DND-41 (cell line): ENCODE measurements around the gene SLC17A2.

Source experiments
- ATAC-seq: fragments of 200-7000 bp; cut with Tn5 transposase; 3 replicates; pipeline ENCODE4 v1.9.1; 2021; ENCODE audit warnings: low read depth; ENCODE audit not compliant: insufficient read depth
- DNase-seq: peaks from one replicate; pipeline ENCODE4 v3.0.0-alpha.2; 2020
- H2AFZ ChIP-seq: 2 replicates; pipeline ENCODE4 v1.6.0; 2012; ENCODE audit warnings: low read depth, low read length
- H3K27ac ChIP-seq: 2 replicates; pipeline ENCODE4 v1.5.1; 2012; ENCODE audit warnings: low read length, inconsistent platforms
- H3K27me3 ChIP-seq: fragments of 200-600 bp; sonication (generic); 2 replicates; pipeline ENCODE4 v1.6.0; 2012; ENCODE audit warnings: low read length, mild to moderate bottlenecking, inconsistent platforms; ENCODE audit not compliant: insufficient read depth, poor library complexity
- H3K36me3 ChIP-seq: 2 replicates; pipeline ENCODE4 v1.5.1; 2012; ENCODE audit warnings: low read length, inconsistent platforms; ENCODE audit not compliant: insufficient read depth
- H3K4me1 ChIP-seq: 2 replicates; pipeline ENCODE4 v1.5.1; 2012; ENCODE audit warnings: mild to moderate bottlenecking, low read length; ENCODE audit not compliant: insufficient read depth
- H3K4me2 ChIP-seq: 2 replicates; pipeline ENCODE4 v1.6.0; 2012; ENCODE audit warnings: mild to moderate bottlenecking, moderate library complexity, low read length, inconsistent platforms; ENCODE audit not compliant: insufficient read depth
- H3K4me3 ChIP-seq, 2 experiments: fragments of 200-600 bp in 1 of 2; shearing (Covaris generic) in 1 of 2; 2 replicates each; pipeline ENCODE4 v1.5.1; 2012 to 2016; ENCODE audit warnings: inconsistent platforms in 2 of 2, low read length in 2 of 2, mild to moderate bottlenecking in 2 of 2, low read depth in 1 of 2, moderate library complexity in 1 of 2
- H3K79me2 ChIP-seq: 2 replicates; pipeline ENCODE4 v1.6.0; 2012; ENCODE audit warnings: low read length, inconsistent platforms; ENCODE audit not compliant: insufficient read depth
- H3K9ac ChIP-seq: 2 replicates; pipeline ENCODE4 v1.6.0; 2012; ENCODE audit warnings: low read depth, mild to moderate bottlenecking, inconsistent platforms, low read length, moderate library complexity
- H3K9me3 ChIP-seq: 2 replicates; pipeline ENCODE4 v1.5.1; 2012; ENCODE audit warnings: low read length, moderate library complexity, mild to moderate bottlenecking, inconsistent platforms; ENCODE audit not compliant: insufficient read depth, severe bottlenecking
- H4K20me1 ChIP-seq: 2 replicates; pipeline ENCODE4 v1.6.0; 2012; ENCODE audit warnings: low read length; ENCODE audit not compliant: insufficient read depth
- CTCF ChIP-seq: IDR thresholded peaks from 2 replicates; pipeline ENCODE4 v1.5.1; 2012; ENCODE audit warnings: borderline replicate concordance, low read length, moderate library complexity, mild to moderate bottlenecking; ENCODE audit not compliant: poor library complexity, severe bottlenecking; ENCODE audit errors: extremely low read depth
- EZH2 ChIP-seq: IDR thresholded peaks from 3 replicates; pipeline ENCODE4 v1.6.1; 2012; ENCODE audit warnings: borderline replicate concordance, low read depth, mild to moderate bottlenecking, moderate library complexity, low read length, inconsistent platforms; ENCODE audit not compliant: severe bottlenecking

Gene SLC17A2

DNA sequence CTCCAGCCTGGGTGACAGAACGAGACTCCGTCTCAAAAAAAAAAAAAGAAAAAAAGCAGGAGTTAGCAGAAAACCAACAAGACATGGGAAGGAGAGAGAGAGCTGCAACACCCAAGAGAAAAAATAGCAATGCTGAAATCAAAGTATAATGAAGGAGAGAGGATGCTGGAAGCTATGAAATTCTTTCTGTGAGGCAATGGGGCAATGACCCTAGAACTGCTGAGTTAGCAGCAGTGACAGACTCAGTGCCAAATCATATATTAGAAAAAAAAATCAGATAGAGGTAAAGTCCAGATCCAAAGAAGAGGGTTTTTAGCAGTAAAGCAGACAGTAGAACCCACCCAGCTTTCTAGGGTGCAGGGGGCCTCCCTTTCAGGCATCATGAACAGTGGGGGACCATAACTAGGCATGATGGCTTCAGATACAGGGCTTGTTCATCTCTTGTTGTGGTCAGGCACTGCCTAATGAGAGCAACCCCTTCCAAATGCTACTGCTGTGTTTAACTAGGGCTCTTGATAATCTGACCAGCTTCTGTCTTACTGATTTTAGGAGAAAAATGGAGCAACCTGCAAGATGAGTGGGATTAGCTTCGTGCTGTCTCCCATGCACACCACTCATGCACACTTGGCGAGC lies 26.9 kb downstream of the SLC17A2 start:
- Histone ChIP-seq H3K4me3 (no peak overlapping the region), H3K27me3 (peaks cover 3% of the 10 kb centered on the region), H3K9ac (no peak overlapping the region), H4K20me1 (no peaks in the 10 kb centered on the region), H3K9me3 (no peaks in the 10 kb centered on the region), H3K4me1 (no peaks in the 10 kb centered on the region), H3K36me3 (no peaks in the 10 kb centered on the region), H2AFZ (no peak overlapping the region), H3K79me2 (no peaks in the 10 kb centered on the region), H3K4me2 (no peak overlapping the region), H3K27ac (no peak overlapping the region)
- TF ChIP-seq CTCF (no peak), EZH2 (no peak)
- DNase-seq (no peak), ATAC-seq (no peak)

- H3K9me3 ChIP-seq, result no peaks in the 10 kb centered on the region
- TF ChIP-seq CTCF, result no peak
- no peak for TF ChIP-seq EZH2
- H3K27me3 ChIP-seq, result peaks cover 3% of the 10 kb centered on the region
- no peak overlapping the region for H3K4me3 ChIP-seq
- no peak for DNase-seq
- no peak overlapping the region for H2AFZ ChIP-seq
- no peak for ATAC-seq
- no peaks in the 10 kb centered on the region for H3K4me1 ChIP-seq
- H4K20me1 ChIP-seq, result no peaks in the 10 kb centered on the region
- H3K9ac ChIP-seq, result no peak overlapping the region
- no peaks in the 10 kb centered on the region for H3K79me2 ChIP-seq
- no peak overlapping the region for H3K4me2 ChIP-seq
- H3K27ac ChIP-seq, result no peak overlapping the region
- H3K36me3 ChIP-seq, result no peaks in the 10 kb centered on the region
Measured at GRCh38 chr6:25902071-25902470, 28.4 kb downstream of the SLC17A2 start.

DNA sequence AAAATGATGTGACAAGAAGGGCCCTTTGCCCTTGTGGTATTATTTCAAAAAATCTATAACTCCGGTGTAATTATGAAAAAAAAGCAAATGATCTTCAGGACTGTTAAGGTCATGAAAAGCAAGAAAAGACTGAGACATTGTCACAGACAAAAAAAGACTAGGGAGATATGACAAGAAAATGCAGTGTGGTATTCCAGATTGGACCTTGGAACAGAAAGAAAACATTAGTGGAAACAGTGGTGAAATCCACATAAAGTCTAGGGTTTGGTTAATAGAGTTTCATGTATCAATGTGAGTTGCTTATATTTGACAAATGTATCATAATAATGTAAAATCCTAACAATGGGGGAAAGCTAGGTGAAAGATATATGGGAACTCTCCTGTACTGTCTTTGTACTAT lies 29.6 kb downstream of the SLC17A2 start:
- no peaks in the 10 kb centered on the region for H3K36me3 ChIP-seq
- H3K79me2 ChIP-seq, result no peaks in the 10 kb centered on the region
- H3K4me3 ChIP-seq, result no peak overlapping the region
- no peaks in the 10 kb centered on the region for H3K9me3 ChIP-seq
- peaks cover 3% of the 10 kb centered on the region for H3K27me3 ChIP-seq
- no peak overlapping the region for H3K9ac ChIP-seq
- H3K27ac ChIP-seq, result no peak overlapping the region
- H3K4me2 ChIP-seq, result no peak overlapping the region
- ATAC-seq, result no peak
- DNase-seq, result no peak
- no peaks in the 10 kb centered on the region for H4K20me1 ChIP-seq
- no peak overlapping the region for H2AFZ ChIP-seq
- H3K4me1 ChIP-seq, result no peaks in the 10 kb centered on the region
- no peak for TF ChIP-seq EZH2
- no peak for TF ChIP-seq CTCF
